Epithelial cell of proximal tubule (primary cell): ENCODE results near the gene GLRB. TPM values are rescaled to one million over a fixed set of nuclear protein-coding genes. Genes with fewer than 3 reads are reported as not detected.
"Not testable (repeated sequence)": the region's sequence is repeated elsewhere in the genome, so short reads cannot be mapped to it uniquely, and the experiment has no call there.

Source experiments
- DNase-seq: peaks from one replicate; pipeline ENCODE4 v3.0.0-alpha.2; 2011; ENCODE audit warnings: low read depth
- H3K4me3 ChIP-seq: 2 replicates; pipeline ENCODE4 v1.5.1; 2011; ENCODE audit warnings: low read depth, mild to moderate bottlenecking, low read length
- total RNA-seq: library from RNA; depleted of rRNA; stranded (reverse); fragments of >200 nt; gene quantifications from 2 replicates; pipeline ENCODE4 v1.2.3, GENCODE V29; 2015
- TF ChIP-seq, protein P1 (sequence below): conservative IDR thresholded peaks from 2 replicates; pipeline ENCODE4 v1.5.1; 2012; ENCODE audit warnings: low read depth, mild to moderate bottlenecking, low read length

The GLRB gene
- total RNA-seq, 1 donor from 2014 or later = 6.6 TPM

- DNase-seq = no peak
- TF ChIP-seq, protein P1, sequence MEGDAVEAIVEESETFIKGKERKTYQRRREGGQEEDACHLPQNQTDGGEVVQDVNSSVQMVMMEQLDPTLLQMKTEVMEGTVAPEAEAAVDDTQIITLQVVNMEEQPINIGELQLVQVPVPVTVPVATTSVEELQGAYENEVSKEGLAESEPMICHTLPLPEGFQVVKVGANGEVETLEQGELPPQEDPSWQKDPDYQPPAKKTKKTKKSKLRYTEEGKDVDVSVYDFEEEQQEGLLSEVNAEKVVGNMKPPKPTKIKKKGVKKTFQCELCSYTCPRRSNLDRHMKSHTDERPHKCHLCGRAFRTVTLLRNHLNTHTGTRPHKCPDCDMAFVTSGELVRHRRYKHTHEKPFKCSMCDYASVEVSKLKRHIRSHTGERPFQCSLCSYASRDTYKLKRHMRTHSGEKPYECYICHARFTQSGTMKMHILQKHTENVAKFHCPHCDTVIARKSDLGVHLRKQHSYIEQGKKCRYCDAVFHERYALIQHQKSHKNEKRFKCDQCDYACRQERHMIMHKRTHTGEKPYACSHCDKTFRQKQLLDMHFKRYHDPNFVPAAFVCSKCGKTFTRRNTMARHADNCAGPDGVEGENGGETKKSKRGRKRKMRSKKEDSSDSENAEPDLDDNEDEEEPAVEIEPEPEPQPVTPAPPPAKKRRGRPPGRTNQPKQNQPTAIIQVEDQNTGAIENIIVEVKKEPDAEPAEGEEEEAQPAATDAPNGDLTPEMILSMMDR = no peak
- no peak overlapping the region for H3K4me3 ChIP-seq
These were observed 90.1 kb downstream of the GLRB start for GRCh38 chr4:157165935-157166610.

DNA sequence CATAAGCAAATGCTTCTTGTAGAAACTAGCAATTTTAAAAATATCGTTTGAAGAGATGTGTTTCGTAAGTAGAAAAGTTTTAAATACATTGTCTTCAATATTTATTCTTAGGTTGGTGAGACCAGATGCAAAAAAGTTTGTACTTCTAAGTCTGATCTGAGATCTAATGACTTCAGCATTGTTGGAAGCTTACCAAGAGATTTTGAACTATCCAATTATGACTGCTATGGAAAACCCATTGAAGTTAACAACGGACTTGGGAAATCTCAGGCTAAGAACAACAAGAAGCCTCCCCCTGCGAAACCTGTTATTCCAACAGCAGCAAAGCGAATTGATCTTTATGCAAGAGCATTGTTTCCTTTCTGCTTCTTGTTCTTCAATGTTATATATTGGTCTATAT is 94.4 kb downstream of the GLRB start:
- no peak for DNase-seq
- TF ChIP-seq, protein P1 = no peak
- H3K4me3 ChIP-seq = no peak overlapping the region

DNA sequence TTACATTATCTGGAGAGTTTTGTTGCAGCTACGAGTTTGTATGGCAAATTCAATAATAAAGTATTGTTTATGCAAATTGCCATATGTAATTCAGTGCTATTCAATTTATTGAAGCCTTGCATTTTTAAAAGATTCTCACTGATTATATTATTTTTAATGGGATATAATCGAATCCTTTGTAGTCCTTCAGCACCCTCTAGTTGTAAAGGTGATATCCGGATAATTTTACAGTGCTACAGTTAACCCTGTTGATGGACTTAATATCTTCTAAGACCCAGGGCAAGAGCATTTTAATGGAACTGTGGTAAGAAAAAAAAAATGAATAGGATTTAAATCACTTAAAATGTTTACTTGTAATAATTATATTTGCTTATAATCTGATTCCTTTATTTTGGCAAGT is 96.1 kb downstream of the GLRB start:
- peak; percentile 4 for DNase-seq
- H3K4me3 ChIP-seq = no peak overlapping the region
- TF ChIP-seq, protein P1 = peak; percentile 45

- DNase-seq, H3K4me3 ChIP-seq: not testable (repeated sequence)
These were observed 104.3 kb downstream of the GLRB start for GRCh38 chr4:157180268-157180667.

GRCh38 chr4:157184300-157184699 is 108.3 kb downstream of the GLRB start:
- no peak for DNase-seq
- TF ChIP-seq, protein P1 = no peak
- no peak overlapping the region for H3K4me3 ChIP-seq

DNA sequence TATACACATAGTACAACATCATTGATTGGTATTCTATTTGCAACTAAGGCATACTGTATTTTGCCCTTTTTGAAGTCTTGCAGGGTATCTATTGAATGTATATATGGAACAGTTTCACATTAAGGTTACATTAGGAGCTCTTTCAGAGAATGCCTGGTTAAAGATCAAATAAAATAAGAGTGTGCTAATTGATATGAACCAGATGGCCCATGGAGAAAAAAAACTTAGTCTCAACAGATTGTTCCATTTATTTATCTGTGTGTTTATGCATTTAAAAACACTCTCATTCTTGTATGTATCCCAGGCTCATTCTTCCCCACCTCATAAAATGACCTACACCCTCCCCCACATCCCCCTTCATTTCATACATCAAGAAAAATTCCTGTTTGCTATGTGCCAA is 109.4 kb downstream of the GLRB start:
- no peak for DNase-seq
- no peak overlapping the region for H3K4me3 ChIP-seq
- TF ChIP-seq, protein P1 = no peak

DNA sequence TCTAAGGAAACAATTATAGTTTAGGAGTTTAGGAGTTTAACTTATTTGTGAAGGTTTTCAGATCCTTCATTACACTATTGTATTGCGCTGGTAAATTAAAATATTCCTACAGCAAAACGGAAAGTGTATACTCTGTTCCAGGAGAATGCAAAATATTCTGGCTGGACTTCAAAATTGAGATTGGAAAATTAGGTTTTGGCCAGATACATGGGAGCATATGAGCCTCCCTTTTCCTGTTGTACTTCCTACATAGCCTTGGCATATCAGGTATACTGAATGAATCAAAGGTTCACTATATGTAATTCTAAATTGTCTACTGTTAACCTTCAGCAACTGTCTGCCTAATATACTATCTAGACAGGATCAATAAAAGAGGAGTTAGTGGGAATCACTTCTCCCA is 119.4 kb downstream of the GLRB start:
- no peak overlapping the region for H3K4me3 ChIP-seq
- DNase-seq = no peak
- TF ChIP-seq, protein P1 = no peak

DNA sequence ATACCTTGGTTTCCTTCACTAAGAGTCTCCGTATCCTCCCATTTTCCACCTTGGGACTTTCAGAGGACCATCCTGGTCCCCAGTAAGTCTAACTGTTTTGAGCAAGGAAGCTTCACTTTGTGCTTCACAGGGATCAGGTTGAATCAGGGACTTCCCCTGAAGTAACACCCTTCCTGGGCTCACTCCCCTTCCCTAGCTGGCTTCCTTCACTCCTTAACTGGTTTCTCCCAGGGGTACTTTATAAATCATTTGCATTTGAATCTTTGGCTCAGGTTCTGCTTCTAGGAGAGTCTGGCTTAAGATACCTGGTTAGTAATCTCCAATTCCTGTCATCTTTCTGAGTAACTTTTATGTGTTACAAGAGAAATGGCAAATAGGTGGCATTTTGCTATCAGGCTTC is 120.1 kb downstream of the GLRB start:
- no peak overlapping the region for H3K4me3 ChIP-seq
- DNase-seq = no peak
- TF ChIP-seq, protein P1 = no peak
